Prostate gland (tissue), 2 donors: ENCODE measurements around the gene HOXA3.

ENCODE experiments used
- POLR2A ChIP-seq: fragments of 450-650 bp; IDR thresholded peaks from one replicate; pipeline ENCODE4 v1.6.1; 2016; ENCODE audit warnings: antibody characterized with exemption, mild to moderate bottlenecking
- POLR2AphosphoS5 ChIP-seq: sonication (generic); formaldehyde crosslinking; IDR thresholded peaks from one replicate; pipeline ENCODE4 v1.6.1; 2017; ENCODE audit warnings: antibody characterized with exemption
- TF ChIP-seq, protein P1 (sequence below), 4 experiments: fragments of 200-600 bp in 2 of 4; fragments of 450-650 bp in 2 of 4; sonication (generic) in 2 of 4; IDR thresholded peaks; 1 replicate in 3 of 4; 2 replicates in 1 of 4; pipeline ENCODE4 v1.5.1; 2016 to 2019; ENCODE audit warnings: antibody characterized with exemption in 4 of 4, mild to moderate bottlenecking in 2 of 4, moderate library complexity in 2 of 4

DNA sequence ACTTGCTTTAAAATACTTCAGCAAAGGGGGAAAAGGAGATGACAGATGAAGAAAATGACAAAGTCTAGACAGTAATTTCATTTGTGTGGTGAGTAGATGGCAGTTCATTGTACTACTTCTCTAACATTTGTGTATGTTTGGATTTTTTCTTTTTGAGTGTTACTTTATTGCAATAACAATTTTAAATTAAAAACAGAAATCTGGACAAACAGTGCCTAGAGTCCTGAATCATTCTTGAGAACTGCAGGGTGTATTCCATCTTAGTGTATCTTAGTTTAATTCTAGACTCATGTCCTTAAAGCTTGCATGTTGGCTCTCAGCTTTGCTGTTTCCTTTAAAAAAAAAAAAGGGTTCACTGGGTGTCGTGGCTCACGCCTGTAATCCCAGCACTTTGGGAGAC is 87.7 kb downstream of the HOXA3 start:
- TF ChIP-seq, protein P1, sequence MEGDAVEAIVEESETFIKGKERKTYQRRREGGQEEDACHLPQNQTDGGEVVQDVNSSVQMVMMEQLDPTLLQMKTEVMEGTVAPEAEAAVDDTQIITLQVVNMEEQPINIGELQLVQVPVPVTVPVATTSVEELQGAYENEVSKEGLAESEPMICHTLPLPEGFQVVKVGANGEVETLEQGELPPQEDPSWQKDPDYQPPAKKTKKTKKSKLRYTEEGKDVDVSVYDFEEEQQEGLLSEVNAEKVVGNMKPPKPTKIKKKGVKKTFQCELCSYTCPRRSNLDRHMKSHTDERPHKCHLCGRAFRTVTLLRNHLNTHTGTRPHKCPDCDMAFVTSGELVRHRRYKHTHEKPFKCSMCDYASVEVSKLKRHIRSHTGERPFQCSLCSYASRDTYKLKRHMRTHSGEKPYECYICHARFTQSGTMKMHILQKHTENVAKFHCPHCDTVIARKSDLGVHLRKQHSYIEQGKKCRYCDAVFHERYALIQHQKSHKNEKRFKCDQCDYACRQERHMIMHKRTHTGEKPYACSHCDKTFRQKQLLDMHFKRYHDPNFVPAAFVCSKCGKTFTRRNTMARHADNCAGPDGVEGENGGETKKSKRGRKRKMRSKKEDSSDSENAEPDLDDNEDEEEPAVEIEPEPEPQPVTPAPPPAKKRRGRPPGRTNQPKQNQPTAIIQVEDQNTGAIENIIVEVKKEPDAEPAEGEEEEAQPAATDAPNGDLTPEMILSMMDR (IDR thresholded peaks at IDR 0.05) = no peak
- TF ChIP-seq POLR2A (no peak), POLR2AphosphoS5 (no peak)
